ENCODE measurements around the gene MTMR12.
"Not testable (repeated sequence)": the region's sequence is repeated elsewhere in the genome, so short reads cannot be mapped to it uniquely, and the experiment has no call there.

The MTMR12 gene

GRCh38 chr5:32325062-32325461 is 12.3 kb upstream of the MTMR12 start:
- in situ Hi-C loops (cut with MboI; ENCODE audit: low sequenced_read_pairs): no loop called here

- in situ Hi-C loops (cut with MboI; ENCODE audit: low sequenced_read_pairs): no loop called here
These were observed 11.0 kb upstream of the MTMR12 start for GRCh38 chr5:32323741-32324140.

DNA sequence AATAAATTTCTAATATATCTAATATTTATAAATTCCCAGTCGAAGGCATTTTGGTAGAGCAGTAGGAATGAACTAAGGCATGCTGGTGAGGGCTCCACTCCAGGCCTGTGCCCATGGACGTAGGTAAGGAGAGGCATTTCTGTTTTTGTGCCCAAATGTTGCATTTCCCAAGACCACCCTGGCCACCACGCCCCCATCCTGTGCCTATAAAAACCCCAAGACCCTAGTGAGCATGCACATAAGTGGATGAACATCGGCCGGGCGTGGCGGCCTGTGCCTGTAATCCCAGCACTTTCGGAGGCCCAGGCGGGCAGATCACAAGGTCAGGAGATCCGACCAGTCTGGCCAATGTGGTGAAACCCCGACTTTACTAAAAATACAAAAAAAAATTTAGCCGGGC is 10.1 kb upstream of the MTMR12 start:
- in situ Hi-C loops (cut with MboI; ENCODE audit: low sequenced_read_pairs): no loop called here

DNA sequence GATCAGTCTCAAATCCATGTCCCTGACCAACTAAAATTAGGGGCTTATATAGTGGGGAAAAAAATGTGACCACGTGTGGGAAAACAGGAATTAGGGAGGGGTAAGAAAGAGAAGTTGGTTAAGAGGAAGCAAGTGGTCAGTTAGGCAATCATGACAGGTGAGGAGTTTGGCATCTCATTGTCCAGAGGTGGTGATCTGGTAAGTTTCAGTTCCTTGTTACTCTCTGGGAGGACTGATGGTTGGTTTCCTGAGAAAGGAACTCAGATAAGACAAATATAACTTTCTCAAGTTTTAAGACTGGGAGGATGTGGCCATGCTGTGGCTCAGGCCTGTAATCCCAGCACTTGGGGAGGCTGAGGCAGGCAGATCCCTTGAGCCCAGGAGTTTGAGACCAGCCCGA is 9.0 kb upstream of the MTMR12 start:
- in situ Hi-C loops (cut with MboI; ENCODE audit: low sequenced_read_pairs): not testable (repeated sequence)

DNA sequence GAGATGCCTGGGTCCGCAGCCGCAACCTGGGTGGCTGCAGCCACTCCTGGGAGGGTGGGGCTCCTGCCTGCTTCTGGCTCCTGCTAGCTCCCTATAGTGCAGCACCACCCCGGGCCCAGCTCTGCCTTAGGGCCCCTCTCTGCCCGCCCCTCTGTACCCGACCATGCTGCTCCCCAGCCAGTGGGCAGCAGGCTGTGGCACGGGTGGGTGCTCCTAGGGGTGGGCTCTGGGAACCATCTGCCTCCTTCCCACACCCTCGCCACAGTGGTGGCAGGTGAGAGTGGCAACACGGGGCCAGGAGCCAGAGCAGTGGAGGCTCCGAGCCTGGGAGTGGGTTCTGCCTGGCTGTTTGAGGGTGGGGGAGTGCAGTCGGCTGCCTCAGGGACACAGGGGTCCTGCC is 7.8 kb upstream of the MTMR12 start:
- in situ Hi-C loops (cut with MboI; ENCODE audit: low sequenced_read_pairs): no loop called here

GRCh38 chr5:32319926-32320543 is 7.3 kb upstream of the MTMR12 start:
- in situ Hi-C loops (cut with MboI; ENCODE audit: low sequenced_read_pairs): no loop called here

DNA sequence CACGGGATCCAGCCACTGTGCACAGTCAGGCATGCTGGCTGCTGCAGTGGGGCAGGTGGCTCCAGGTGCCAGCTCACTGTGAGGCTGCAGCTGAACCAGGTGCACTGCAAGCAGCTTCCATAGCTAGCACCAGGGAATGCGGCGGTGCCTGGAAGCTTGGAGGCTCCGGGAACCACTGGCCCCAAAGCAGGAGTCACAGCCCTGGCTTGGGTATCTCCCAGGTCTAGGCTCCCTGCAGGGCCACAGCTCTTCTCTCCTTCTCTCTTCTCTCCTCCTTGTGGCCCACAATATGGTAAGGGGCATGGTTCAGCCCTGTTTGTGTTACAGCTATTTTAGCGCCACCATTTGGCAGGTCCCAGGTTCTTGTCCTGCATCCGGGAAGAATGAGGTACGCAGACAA is 6.7 kb upstream of the MTMR12 start:
- in situ Hi-C loops (cut with MboI; ENCODE audit: low sequenced_read_pairs): no loop called here

DNA sequence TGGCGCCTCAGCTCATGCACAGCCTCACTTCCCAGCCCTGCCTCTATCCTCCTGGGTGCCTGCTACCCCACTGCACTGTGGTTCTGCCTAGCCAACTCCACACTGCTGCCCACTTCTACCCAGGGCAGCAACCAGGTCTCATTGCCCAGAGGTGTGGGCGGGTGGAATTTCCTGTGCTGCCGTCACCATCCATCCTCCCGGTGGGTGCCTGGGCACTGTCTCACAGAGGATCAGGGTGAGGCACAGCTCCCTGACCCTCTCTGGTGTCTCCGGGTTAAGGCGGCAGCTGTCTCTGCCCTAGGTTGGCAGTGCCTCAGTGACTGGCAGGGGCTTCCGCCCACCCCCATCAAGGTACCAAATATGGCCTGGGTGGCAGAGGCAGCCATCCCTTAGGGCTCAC is 4.3 kb upstream of the MTMR12 start:
- in situ Hi-C loops (cut with MboI; ENCODE audit: low sequenced_read_pairs): no loop called here

DNA sequence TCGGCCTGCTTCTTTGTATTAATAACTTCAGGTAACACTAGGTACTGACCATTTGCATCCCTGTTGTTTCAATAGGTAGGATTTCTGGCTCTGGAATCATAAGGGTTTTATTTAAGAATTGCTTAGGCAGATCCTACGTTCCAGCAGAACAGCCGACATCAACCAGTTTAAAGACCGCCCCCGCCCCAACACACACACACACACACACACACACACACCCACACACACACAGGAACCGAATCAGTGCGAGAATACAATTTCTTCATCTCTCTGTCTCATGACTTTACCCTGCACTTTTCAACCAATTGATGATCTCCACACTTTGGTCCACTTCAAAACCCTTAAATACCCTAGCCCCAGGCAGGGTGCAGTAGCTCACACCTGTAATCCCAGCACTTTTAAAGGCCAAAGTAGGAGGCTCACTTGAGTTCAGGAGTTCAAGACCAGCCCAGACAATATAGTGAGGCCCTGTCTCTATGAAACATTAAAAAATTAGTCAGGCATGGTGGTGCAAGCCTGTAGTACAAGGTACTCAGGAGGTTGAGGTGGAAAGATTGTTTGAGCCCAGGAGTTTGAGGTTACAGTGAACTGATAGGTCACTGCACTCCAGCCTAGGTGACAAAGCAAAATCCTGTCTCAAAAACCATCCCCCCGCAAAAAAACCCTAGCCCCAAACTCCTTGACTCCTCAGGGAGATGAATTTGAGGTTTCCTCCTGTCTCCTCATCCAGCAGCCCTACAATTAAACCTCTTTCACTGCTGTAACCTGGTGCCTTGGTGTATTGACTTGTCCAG is 2.7 kb upstream of the MTMR12 start:
- in situ Hi-C loops (cut with MboI; ENCODE audit: low sequenced_read_pairs): no loop called here

DNA sequence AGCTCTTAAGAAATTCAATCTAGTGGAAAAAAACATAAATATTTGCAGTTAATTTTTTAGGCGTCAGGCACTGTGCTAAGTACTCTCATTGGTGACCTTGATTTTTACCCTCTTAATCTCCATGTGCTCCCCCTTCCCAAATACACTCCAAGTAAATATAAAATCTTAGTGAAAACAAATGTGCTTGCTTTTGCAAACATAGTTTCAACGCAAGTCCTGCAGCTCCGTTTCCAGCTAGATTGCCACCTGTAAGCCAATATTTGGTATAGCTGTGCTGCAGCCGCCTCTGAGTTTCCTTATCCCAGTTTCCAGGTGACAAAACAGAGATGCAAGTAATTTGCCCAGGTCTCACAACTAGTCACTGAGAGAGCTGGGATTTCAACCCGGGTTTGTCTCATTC is 1.9 kb upstream of the MTMR12 start:
- in situ Hi-C loops (cut with MboI; ENCODE audit: low sequenced_read_pairs): no loop called here

GRCh38 chr5:32314152-32314488 is 1.4 kb upstream of the MTMR12 start:
- in situ Hi-C loops (cut with MboI; ENCODE audit: low sequenced_read_pairs): not testable (repeated sequence)

DNA sequence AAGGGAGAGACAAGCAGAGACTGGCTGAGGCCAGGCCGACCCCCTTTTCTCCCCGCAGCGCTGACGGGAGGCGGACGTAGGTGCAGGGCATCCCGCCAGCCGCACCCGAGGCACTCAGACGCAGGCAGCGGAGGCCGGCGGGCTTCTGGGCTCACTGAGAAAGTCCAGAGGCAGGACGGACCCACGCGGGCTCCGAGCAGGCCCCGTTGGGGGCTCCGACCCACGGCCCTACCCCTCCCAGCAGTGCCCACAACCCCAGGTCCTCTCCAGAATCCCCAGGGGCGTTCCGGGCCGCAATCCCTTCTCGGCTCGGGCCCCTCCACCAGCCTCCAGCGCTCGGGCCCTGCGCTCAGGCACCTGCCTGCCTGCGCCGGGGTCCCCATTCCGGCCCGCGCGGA is 543 bp downstream of the MTMR12 start:
- in situ Hi-C loops (cut with MboI; ENCODE audit: low sequenced_read_pairs): no loop called here

DNA sequence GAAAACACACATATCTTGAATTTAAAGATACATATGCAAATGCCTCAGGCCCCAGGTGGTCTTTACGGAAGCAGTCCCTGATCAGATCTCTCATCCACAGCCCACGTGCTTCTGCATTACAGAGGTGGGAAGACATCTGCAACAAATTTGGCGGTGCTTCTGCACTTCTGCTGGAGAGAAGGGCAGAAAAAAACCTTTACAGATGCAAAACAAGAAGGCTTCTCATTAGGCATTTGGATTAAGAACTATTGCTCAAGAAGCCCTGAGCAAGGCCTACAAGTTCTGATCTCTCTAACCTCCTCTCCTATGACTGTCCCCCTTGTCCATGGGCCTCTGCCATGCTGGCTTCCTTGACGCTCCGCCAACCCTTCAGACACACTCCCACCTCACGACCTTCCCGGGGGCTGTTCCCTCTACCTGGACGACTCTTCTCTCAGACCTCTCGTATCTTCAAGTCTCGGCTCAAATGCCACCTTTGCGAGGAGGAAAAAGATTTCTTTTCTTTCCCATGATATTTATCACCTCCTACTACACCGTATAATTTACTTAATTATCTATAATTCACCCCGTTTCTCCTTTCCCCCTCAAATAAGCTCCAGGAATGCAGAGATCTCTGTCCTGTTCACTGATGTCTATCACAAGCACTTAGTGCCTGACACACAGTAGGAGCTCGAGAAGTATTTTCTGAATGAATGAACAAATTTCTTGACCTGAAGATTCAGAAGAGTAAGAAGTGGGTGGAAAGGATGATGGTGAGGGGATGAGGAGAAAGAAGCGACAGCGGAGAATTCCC is 1.1 kb downstream of the MTMR12 start:
- in situ Hi-C loops (cut with MboI; ENCODE audit: low sequenced_read_pairs): no loop called here

- in situ Hi-C loops (cut with MboI; ENCODE audit: low sequenced_read_pairs): no loop called here
These were observed 3.0 kb downstream of the MTMR12 start for GRCh38 chr5:32309761-32310160.

GRCh38 chr5:32308946-32309345 is 3.8 kb downstream of the MTMR12 start:
- in situ Hi-C loops (cut with MboI; ENCODE audit: low sequenced_read_pairs): no loop called here

- in situ Hi-C loops (cut with MboI; ENCODE audit: low sequenced_read_pairs): no loop called here
These were observed 5.0 kb downstream of the MTMR12 start for GRCh38 chr5:32307769-32308194.

GRCh38 chr5:32304622-32305021 is 8.1 kb downstream of the MTMR12 start:
- in situ Hi-C loops (cut with MboI; ENCODE audit: low sequenced_read_pairs): no loop called here

DNA sequence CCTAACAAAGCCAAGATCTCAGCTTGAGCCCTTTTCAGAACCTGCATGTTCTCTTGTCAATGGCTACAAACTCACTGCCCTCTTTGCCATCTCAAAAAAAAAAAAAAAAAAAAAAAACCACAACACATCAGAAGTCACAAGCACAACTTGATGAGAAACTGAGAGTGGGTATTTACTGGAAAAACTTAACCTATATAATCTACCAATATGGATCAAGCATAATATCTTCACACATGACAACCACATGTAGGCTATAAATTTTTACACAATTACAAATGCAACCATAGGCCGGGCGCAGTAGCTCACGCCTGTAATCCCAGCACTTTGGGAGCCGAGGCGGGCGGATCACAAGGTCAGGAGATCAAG is 9.0 kb downstream of the MTMR12 start:
- in situ Hi-C loops (cut with MboI; ENCODE audit: low sequenced_read_pairs): no loop called here

DNA sequence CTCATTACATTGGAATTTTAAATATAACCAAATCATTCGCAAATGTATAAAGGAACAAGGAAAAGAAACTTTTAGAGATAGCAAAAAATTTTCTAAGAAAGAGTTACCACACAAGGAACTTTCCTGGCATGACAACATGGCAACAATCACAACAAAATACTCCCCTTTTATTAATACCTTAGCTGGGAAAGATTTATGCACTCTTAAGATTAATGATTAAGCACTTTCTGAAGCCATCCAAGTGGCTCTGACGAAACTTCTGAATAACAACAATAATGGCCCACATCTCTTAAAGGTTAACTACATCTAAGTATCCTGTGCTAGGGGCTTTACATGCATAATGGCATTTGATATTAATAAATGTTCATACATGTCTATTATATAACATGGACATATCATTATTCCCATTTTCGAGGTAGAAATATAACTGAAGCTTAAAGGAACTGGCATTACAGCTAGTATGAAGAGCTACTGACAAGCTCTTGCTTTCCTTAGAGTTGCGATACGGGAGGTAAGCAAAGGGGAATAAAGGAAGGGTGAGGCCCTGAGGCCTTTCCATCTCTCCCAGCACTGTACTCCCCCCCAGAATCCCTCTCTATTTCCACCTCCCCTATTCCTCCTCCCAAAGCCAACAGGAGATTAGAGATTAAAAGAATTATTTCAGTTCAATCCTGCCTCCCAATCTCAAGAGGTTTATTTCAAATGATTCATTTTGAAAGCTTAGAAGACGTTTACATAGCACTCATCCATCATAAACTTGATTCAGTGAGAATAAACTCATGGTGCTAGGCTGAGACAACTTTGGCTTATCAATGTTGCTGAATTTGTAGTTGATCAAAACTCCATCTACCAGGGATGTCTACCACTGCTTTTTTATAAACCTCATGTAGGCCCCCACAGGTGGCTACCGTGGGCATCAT is 9.6 kb downstream of the MTMR12 start:
- in situ Hi-C loops (cut with MboI; ENCODE audit: low sequenced_read_pairs): no loop called here

DNA sequence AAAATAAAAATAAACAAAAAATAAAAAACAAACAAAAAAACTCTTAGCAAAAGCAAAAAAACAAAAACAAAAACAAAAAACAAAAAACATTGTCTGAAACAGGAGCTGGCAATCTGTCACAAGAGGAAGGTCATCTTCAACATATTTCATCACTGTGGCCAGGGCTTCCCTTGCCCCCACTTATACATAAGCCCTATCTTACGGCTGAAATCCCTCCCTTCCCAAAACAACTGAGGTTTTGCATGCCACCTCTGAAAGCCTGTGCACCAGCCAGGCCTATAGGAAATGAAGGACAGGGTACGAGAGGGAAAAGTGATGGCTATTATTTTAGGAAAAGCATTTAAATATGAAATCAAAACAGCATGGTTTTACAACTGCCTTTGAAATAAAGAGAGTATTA is 10.8 kb downstream of the MTMR12 start:
- in situ Hi-C loops (cut with MboI; ENCODE audit: low sequenced_read_pairs): no loop called here

DNA sequence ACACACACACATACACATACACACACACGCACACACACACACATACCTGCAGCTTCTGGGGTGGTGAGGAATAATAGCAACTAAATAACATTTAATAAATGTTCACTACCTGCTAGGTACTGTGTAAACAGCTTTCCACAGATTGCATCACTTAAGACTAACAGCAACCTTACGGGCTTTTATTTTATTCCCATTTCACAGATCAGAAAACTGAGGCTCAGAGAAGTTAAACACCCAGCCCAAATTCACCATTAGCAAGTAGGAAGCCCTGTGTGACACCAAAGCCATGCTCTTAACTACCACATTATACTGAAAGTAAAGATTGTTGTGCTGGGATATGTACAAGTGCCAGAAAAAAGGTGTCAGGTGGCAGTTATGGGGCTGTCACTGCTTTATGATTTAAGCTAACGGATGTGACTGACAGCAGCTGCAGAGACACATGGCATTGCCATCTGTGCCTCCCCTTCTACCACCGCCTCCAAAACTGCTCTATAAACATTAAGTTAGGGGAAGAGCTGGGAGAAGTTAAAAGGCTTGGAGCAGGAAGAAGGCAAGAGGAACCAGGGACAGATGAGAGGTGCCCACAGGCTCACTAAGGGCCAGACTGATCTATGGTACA is 13.6 kb downstream of the MTMR12 start:
- in situ Hi-C loops (cut with MboI; ENCODE audit: low sequenced_read_pairs): no loop called here

Data from hTERT RPE-1 (cell line).